HepG2 (cell line): ENCODE data around the gene TGM2. TPM values are rescaled to one million over a fixed set of nuclear protein-coding genes. Genes with fewer than 3 reads are reported as not detected.

Experiments used
- CHD2 ChIP-seq: IDR thresholded peaks from 2 replicates; pipeline ENCODE4 v1.6.1; 2011; ENCODE audit warnings: low read depth, low read length, improper control_type of control experiment
- FOXO4 ChIP-seq: sonication (generic); formaldehyde crosslinking; conservative IDR thresholded peaks from 2 replicates; pipeline ENCODE4 v1.8.1; 2023; ENCODE audit warnings: missing genetic modification reagents
- GATAD2A ChIP-seq: IDR thresholded peaks from 2 replicates; pipeline ENCODE4 v1.6.1; 2016
- HES4 ChIP-seq: sonication (generic); formaldehyde crosslinking; IDR thresholded peaks from 2 replicates; pipeline ENCODE4 v1.9.0; 2021; ENCODE audit warnings: mild to moderate bottlenecking, missing genetic modification reagents, borderline replicate concordance
- HMGXB4 ChIP-seq, 2 experiments: sonication (generic) in 1 of 2; formaldehyde crosslinking in 1 of 2; IDR thresholded peaks; 2 replicates each; pipeline versions ENCODE4 v1.4.0 to v1.6.1; 2018 to 2020; ENCODE audit warnings: missing genetic modification reagents in 2 of 2, borderline replicate concordance in 1 of 2, low read depth in 1 of 2, mild to moderate bottlenecking in 1 of 2, missing biosample characterization in 1 of 2
- ISL2 ChIP-seq: sonication (generic); formaldehyde crosslinking; IDR thresholded peaks from 2 replicates; pipeline ENCODE4 v1.5.0; 2020; ENCODE audit warnings: missing genetic modification reagents
- NFATC3 ChIP-seq: sonication (generic); formaldehyde crosslinking; IDR thresholded peaks from 2 replicates; pipeline ENCODE4 v1.5.1; 2020; ENCODE audit warnings: mild to moderate bottlenecking, missing genetic modification reagents
- NFIC ChIP-seq: IDR thresholded peaks from 2 replicates; pipeline ENCODE4 v1.6.1; 2012; ENCODE audit warnings: mild to moderate bottlenecking, low read length, inconsistent platforms
- POLR2G ChIP-seq: fragments of 200-400 bp; formaldehyde crosslinking; IDR thresholded peaks from 2 replicates; pipeline ENCODE4 v1.6.1; 2018; ENCODE audit warnings: mild to moderate bottlenecking, low read depth, low read length, moderate library complexity
- TSC22D2 ChIP-seq: sonication (generic); formaldehyde crosslinking; IDR thresholded peaks from 2 replicates; pipeline ENCODE4 v1.5.1; 2020; ENCODE audit warnings: missing genetic modification reagents, mild to moderate bottlenecking, borderline replicate concordance
- ZBTB40 ChIP-seq, 2 experiments: fragments of 450-650 bp in 1 of 2; sonication (generic) in 1 of 2; formaldehyde crosslinking in 1 of 2; IDR thresholded peaks; 2 replicates each; pipeline versions ENCODE4 v1.6.1 to v1.8.0; 2016 to 2022; ENCODE audit warnings: antibody characterized with exemption in 1 of 2, mild to moderate bottlenecking in 1 of 2, missing genetic modification reagents in 1 of 2
- ZNF749 ChIP-seq: sonication (generic); formaldehyde crosslinking; IDR thresholded peaks from 2 replicates; pipeline ENCODE4 v1.8.0; 2022; ENCODE audit warnings: mild to moderate bottlenecking, missing genetic modification reagents, moderate library complexity, borderline replicate concordance
- ZNF780A ChIP-seq: sonication (generic); formaldehyde crosslinking; IDR thresholded peaks from 2 replicates; pipeline ENCODE4 v1.8.0; 2022; ENCODE audit warnings: mild to moderate bottlenecking, missing genetic modification reagents, moderate library complexity
- ZNF841 ChIP-seq: sonication (generic); formaldehyde crosslinking; IDR thresholded peaks from 2 replicates; pipeline ENCODE4 v1.8.1; 2023; ENCODE audit warnings: missing genetic modification reagents, borderline replicate concordance
- ZSCAN29 ChIP-seq: sonication (generic); formaldehyde crosslinking; conservative IDR thresholded peaks from 2 replicates; pipeline ENCODE4 v1.4.0; 2020; ENCODE audit warnings: mild to moderate bottlenecking, missing genetic modification reagents
- polyA plus RNA-seq, 8 experiments: library from polyadenylated mRNA; depleted of rRNA in 3 of 8; stranded (reverse) in 7 of 8; unstranded in 1 of 8; fragments of >200 nt; fragmentation: Illumina TruSeq in 4 of 8; extraction: Trizol in 4 of 8; gene quantifications; 2 replicates each; pipeline versions ENCODE4 v1.2.1 to v1.2.3, GENCODE V29; 2011 to 2016; ENCODE audit warnings: low read depth in 4 of 8, missing spikeins in 1 of 8, mixed read lengths in 1 of 8; ENCODE audit not compliant: insufficient read depth in 1 of 8
- total RNA-seq, 5 experiments: library from RNA; depleted of rRNA; stranded (reverse); fragments of >200 nt; fragmentation: Illumina TruSeq; extraction: Trizol; gene quantifications; 2 replicates each; pipeline ENCODE4 v1.2.3, GENCODE V29; 2016; ENCODE audit warnings: low read depth in 1 of 5

Gene TGM2
- total and polyA plus RNA-seq, 2 of the 13 experiments (the other 11 are each of a cell fraction or from before 2014, with no cell fraction given), result 4.2 to 46.4 TPM

- TF ChIP-seq POLR2G, result peak; percentile 68
- TF ChIP-seq TSC22D2 (CRISPR knock-in tag), result no peak
- 0 out of 2 replicates have a peak, but pooled peaks have one; percentile 85 for TF ChIP-seq NFIC
- no peak; the same call in 1 of the 2 replicates for TF ChIP-seq ISL2
- TF ChIP-seq ZNF841 (CRISPR knock-in tag), result no peak
- no peak; the same call in 1 of the 2 replicates for TF ChIP-seq ZSCAN29 (CRISPR knock-in tag)
- 0 out of 2 replicates have a peak, but pooled peaks have one; percentile 21 for TF ChIP-seq GATAD2A (CRISPR knock-in tag)
- peak; percentile 40; the same call in 1 of the 2 replicates for TF ChIP-seq ZNF749 (CRISPR knock-in tag)
- TF ChIP-seq NFATC3, result no peak
- TF ChIP-seq HES4 (CRISPR knock-in tag), result no peak
- no peak for TF ChIP-seq ZBTB40 (IDR thresholded peaks at IDR 0.05)
- TF ChIP-seq ZBTB40 (CRISPR knock-in tag; IDR thresholded peaks at IDR 0.05), result peak; percentile 50; the same call in 1 of the 2 replicates
- peak; percentile 76; the same call in 1 of the 2 replicates for TF ChIP-seq ZNF780A
- TF ChIP-seq FOXO4 (CRISPR knock-in tag), result no peak; the same call in 1 of the 2 replicates
- no peak for TF ChIP-seq CHD2
- TF ChIP-seq HMGXB4 (CRISPR knock-in tag; IDR thresholded peaks at IDR 0.05; ENCODE audit: borderline replicate concordance in 1 of 2, low read depth in 1 of 2), result peak; percentile 16 to 62; a peak in 1 of 4 replicates
Measured at GRCh38 chr20:38143646-38144554, 21.2 kb downstream of the TGM2 start (continued).
